ENCODE data around the gene ATP6V0A1. TPM values are rescaled to one million over a fixed set of nuclear protein-coding genes. Genes with fewer than 3 reads are reported as not detected.
A peak's percentile ranks its signal among the peaks of the same experiment; 100 is the strongest.

The ATP6V0A1 gene
- total and polyA plus RNA-seq, 2 of the 4 experiments (the other 2 are of a cell fraction) = 18.8 to 34.0 TPM

DNA sequence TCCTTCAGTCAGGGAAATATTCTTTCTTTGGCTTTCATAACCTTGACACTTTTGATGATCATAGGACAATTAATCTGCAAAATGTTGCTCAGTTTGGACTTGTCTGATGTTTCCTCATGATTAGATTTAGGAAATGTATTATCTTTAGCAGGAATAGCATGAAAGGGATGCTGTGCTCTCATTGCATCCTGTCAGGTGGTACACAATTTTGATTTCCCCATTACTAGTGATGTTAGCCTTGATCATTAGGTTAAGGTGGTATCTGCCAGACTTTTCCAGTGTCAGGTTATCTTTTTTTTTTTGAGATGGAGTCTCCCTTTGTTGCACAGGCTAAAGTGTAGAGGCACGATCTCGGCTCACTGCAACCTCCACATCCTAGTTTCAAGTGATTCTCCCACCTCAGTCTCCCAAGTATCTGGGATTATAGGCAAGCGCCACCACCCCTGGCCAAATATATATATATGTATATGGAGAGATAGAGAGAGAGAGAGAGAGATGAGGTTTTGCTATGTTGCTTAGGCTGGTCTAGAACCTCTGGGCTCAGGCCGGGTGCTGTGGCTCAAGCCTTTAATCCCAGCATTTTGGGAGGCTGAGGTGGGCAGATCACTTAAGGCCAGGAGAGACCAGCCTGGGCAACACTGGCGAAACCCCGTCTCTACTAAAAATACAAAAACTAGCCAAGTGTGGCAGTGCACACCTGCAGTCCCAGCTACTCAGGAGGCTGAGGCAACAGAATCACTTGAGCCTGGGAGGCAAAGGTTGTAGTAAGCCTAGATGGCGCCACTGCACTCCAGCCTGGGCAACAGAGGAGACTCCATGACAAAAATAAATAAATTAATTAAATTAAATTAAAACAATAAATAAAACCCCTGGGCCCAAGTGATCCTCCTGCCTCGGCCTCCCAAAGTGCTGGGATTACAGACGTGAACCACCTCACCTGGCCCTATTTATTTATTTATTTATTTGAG lies 19.8 kb upstream of the ATP6V0A1 start:
- POLR2A ChIA-PET (ENCODE audit: unreplicated experiment) = no interaction called here
- no TSS peak for BruUV-seq (replicated peaks)
- H3K56ac ChIP-seq (ENCODE audit: extremely low read depth, insufficient read depth, low read length) = no peak overlapping the region
- H2AFZ ChIP-seq (replicated peaks; ENCODE audit: low read length, poor library complexity) = no peak overlapping the region
- H3K4me1 ChIP-seq (ENCODE audit: control insufficient read depth, insufficient read depth, low read length) = no peaks in the 10 kb centered on the region; the same call in 1 of the 2 replicates
- H3K9me1 ChIP-seq (ENCODE audit: insufficient read depth, low read length) = no peaks in the 10 kb centered on the region
- TF ChIP-seq MAZ (IDR thresholded peaks at IDR 0.05; ENCODE audit: borderline replicate concordance, low read depth, low read length) (no peak), RAD21 (IDR thresholded peaks at IDR 0.05; ENCODE audit: low read length) (0 out of 2 replicates have a peak, but pooled peaks have one; percentile 9), MXI1 (IDR thresholded peaks at IDR 0.05; ENCODE audit: borderline replicate concordance, low read depth, low read length) (no peak), NFE2L2 (IDR thresholded peaks at IDR 0.05; ENCODE audit: low read depth, low read length) (no peak), BHLHE40 (IDR thresholded peaks at IDR 0.05; ENCODE audit: low read depth, low read length) (no peak), MAFK (IDR thresholded peaks at IDR 0.05; ENCODE audit: low read depth, low read length) (no peak)
- TF ChIP-seq, protein P1, sequence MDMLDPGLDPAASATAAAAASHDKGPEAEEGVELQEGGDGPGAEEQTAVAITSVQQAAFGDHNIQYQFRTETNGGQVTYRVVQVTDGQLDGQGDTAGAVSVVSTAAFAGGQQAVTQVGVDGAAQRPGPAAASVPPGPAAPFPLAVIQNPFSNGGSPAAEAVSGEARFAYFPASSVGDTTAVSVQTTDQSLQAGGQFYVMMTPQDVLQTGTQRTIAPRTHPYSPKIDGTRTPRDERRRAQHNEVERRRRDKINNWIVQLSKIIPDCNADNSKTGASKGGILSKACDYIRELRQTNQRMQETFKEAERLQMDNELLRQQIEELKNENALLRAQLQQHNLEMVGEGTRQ (IDR thresholded peaks at IDR 0.05; ENCODE audit: low read depth, low read length) = no peak
- TF ChIP-seq, protein P2, sequence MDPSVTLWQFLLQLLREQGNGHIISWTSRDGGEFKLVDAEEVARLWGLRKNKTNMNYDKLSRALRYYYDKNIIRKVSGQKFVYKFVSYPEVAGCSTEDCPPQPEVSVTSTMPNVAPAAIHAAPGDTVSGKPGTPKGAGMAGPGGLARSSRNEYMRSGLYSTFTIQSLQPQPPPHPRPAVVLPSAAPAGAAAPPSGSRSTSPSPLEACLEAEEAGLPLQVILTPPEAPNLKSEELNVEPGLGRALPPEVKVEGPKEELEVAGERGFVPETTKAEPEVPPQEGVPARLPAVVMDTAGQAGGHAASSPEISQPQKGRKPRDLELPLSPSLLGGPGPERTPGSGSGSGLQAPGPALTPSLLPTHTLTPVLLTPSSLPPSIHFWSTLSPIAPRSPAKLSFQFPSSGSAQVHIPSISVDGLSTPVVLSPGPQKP (IDR thresholded peaks at IDR 0.05; ENCODE audit: borderline replicate concordance, low read depth, low read length) = no peak
- TF ChIP-seq, protein P3, sequence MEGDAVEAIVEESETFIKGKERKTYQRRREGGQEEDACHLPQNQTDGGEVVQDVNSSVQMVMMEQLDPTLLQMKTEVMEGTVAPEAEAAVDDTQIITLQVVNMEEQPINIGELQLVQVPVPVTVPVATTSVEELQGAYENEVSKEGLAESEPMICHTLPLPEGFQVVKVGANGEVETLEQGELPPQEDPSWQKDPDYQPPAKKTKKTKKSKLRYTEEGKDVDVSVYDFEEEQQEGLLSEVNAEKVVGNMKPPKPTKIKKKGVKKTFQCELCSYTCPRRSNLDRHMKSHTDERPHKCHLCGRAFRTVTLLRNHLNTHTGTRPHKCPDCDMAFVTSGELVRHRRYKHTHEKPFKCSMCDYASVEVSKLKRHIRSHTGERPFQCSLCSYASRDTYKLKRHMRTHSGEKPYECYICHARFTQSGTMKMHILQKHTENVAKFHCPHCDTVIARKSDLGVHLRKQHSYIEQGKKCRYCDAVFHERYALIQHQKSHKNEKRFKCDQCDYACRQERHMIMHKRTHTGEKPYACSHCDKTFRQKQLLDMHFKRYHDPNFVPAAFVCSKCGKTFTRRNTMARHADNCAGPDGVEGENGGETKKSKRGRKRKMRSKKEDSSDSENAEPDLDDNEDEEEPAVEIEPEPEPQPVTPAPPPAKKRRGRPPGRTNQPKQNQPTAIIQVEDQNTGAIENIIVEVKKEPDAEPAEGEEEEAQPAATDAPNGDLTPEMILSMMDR (conservative IDR thresholded peaks at IDR 0.05; ENCODE audit: low read depth, low read length) = peak; percentile 34; the same call in 1 of the 2 replicates
- H3K14ac ChIP-seq (replicated peaks; ENCODE audit: low read depth, low read length) = no peak overlapping the region
- H3K23ac ChIP-seq (ENCODE audit: low read depth, low read length) = no peak overlapping the region
- H3K9ac ChIP-seq (ENCODE audit: low read depth, low read length) = no peak overlapping the region
- DNase-seq (no peak), ATAC-seq (ENCODE audit: low read depth) (no peak)
- H3K18ac ChIP-seq (ENCODE audit: low read depth, low read length) = no peak overlapping the region
- H3K4me3 ChIP-seq (ENCODE audit: insufficient read depth, low read depth, low read length) = no peak overlapping the region
- WGBS, 2 experiments (ENCODE audit: extremely low coverage in 2 of 2, insufficient read length in 1 of 2) = no CpG with 5 or more reads among the region's 9 CpGs
- H2BK15ac ChIP-seq (ENCODE audit: low read depth, low read length) = no peak overlapping the region
- H4K20me1 ChIP-seq (ENCODE audit: insufficient read depth, low read length) = no peaks in the 10 kb centered on the region
- H3K4ac ChIP-seq (ENCODE audit: low read depth, low read length) = no peak overlapping the region
- H2AK5ac ChIP-seq (ENCODE audit: low read depth, low read length) = 0 out of 2 replicates have a peak overlapping the region, but pooled peaks have one; percentile 3
- H3K4me2 ChIP-seq (ENCODE audit: low read depth, low read length) = no peak overlapping the region
- in situ Hi-C loops (cut with MboI; ENCODE audit: low sequenced_read_pairs) = no loop called here
- CTCF ChIA-PET = interaction anchor here (0.6 kb wide), 1 partner anchor 9 kb away, joined by 3 read pairs; no protein-coding TSS in a partner anchor
- no peaks in the 10 kb centered on the region for H3K27me3 ChIP-seq (ENCODE audit: control insufficient read depth, insufficient read depth, low read length)
- no peak overlapping the region for H3K27ac ChIP-seq (ENCODE audit: insufficient read depth, low read length)
- no peak overlapping the region for H2BK120ac ChIP-seq (ENCODE audit: low read depth, low read length)
- no peak overlapping the region for H2BK5ac ChIP-seq (ENCODE audit: low read depth, low read length, poor library complexity, severe bottlenecking)
- intact Hi-C loops (cut with micrococcal nuclease) = loop anchor here (5.0 kb wide), 1 partner anchor 33 kb away; no protein-coding TSS in a partner anchor
- H3K9me3 ChIP-seq (ENCODE audit: control insufficient read depth, insufficient read depth, low read length) = no peaks in the 10 kb centered on the region
- no peak overlapping the region for H2BK20ac ChIP-seq (ENCODE audit: low read depth, low read length)
- H4K8ac ChIP-seq (ENCODE audit: low read depth in 2 of 2, low read length in 2 of 2) = no peak overlapping the region
- no peak overlapping the region for H2AK9ac ChIP-seq (replicated peaks; ENCODE audit: low read depth, low read length, poor library complexity)
- H4K91ac ChIP-seq (ENCODE audit: insufficient read depth, low read depth, low read length) = no peak overlapping the region
- no peak overlapping the region for H4K5ac ChIP-seq (ENCODE audit: low read depth, low read length)
- dilution Hi-C loops (cut with HindIII; ENCODE audit: low sequenced_read_pairs, unreplicated experiment) = no loop called here
- H3K36me3 ChIP-seq (ENCODE audit: control insufficient read depth, insufficient read depth, low read length) = no peaks in the 10 kb centered on the region
- no peaks in the 10 kb centered on the region for H3K79me1 ChIP-seq (ENCODE audit: low read depth in 1 of 2, low read length in 2 of 2)

Measured in IMR-90 (cell line).